GM19239 (cell line): Measurements from ENCODE around the gene ECM1.

Experiments
- DNase-seq: peaks from one replicate; pipeline ENCODE4 v3.0.0; 2011; ENCODE audit warnings: low spot score; ENCODE audit not compliant: insufficient read length
- FAIRE-seq: peaks from 2 replicates; lab custom pipeline; 2011; peaks lifted over from hg19 to GRCh38; lab: Jason Lieb, UNC

ECM1 gene

GRCh38 chr1:150507912-150508864 lies at the start of gene ECM1:
TSS of gene ECM1 (plus strand) at chr1:150508109. CDS start at chr1:150508210, 101 bp downstream.
- no peak for FAIRE-seq
- DNase-seq: no peak

- DNase-seq (peak; percentile 69), FAIRE-seq (peak; percentile 91)
Measured at GRCh38 chr1:150464422-150464826, 43.5 kb upstream of the ECM1 start.

GRCh38 chr1:150466964-150467363 lies 40.9 kb upstream of the ECM1 start:
- DNase-seq (no peak), FAIRE-seq (no peak)

GRCh38 chr1:150469291-150469690 lies 38.6 kb upstream of the ECM1 start:
- no peak for FAIRE-seq
- DNase-seq: no peak

GRCh38 chr1:150472601-150473200 lies 35.2 kb upstream of the ECM1 start:
- FAIRE-seq: no peak

GRCh38 chr1:150473659-150474058 lies 34.2 kb upstream of the ECM1 start:
- no peak for DNase-seq
- FAIRE-seq: no peak

More at GRCh38 chr1:150472601-150473200, 35.2 kb upstream of the ECM1 start:
- no peak for DNase-seq

GRCh38 chr1:150474869-150475268 lies 33.0 kb upstream of the ECM1 start:
- no peak for DNase-seq

GRCh38 chr1:150476754-150477153 lies 31.2 kb upstream of the ECM1 start:
- DNase-seq (no peak), FAIRE-seq (no peak)

More at GRCh38 chr1:150474869-150475268, 33.0 kb upstream of the ECM1 start:
- FAIRE-seq: no peak

GRCh38 chr1:150477320-150477719 lies 30.6 kb upstream of the ECM1 start:
- DNase-seq (no peak), FAIRE-seq (no peak)

GRCh38 chr1:150477733-150478132 lies 30.2 kb upstream of the ECM1 start:
- FAIRE-seq (no peak), DNase-seq (no peak)

GRCh38 chr1:150479370-150479769 lies 28.5 kb upstream of the ECM1 start:
- no peak for FAIRE-seq
- no peak for DNase-seq

- DNase-seq (no peak), FAIRE-seq (no peak)
Measured at GRCh38 chr1:150479927-150480352, 28.0 kb upstream of the ECM1 start.

GRCh38 chr1:150484431-150484830 lies 23.5 kb upstream of the ECM1 start:
- no peak for FAIRE-seq

GRCh38 chr1:150484861-150485260 lies 23.0 kb upstream of the ECM1 start:
- DNase-seq: no peak
- no peak for FAIRE-seq

More at GRCh38 chr1:150484431-150484830, 23.5 kb upstream of the ECM1 start:
- no peak for DNase-seq

GRCh38 chr1:150486966-150487762 lies 20.7 kb upstream of the ECM1 start, which contains the start of gene TARS2:
TSS of gene TARS2 (plus strand) at chr1:150487419. CDS start at chr1:150487451, 32 bp downstream.
- peak; percentile 87 for DNase-seq

GRCh38 chr1:150487763-150488115 lies 20.2 kb upstream of the ECM1 start:
- no peak for DNase-seq
- no peak for FAIRE-seq

More at GRCh38 chr1:150486966-150487762, 20.7 kb upstream of the ECM1 start, which contains the start of gene TARS2:
- FAIRE-seq: peak; percentile 94

- FAIRE-seq (no peak), DNase-seq (no peak)
Measured at GRCh38 chr1:150493175-150493574, 14.7 kb upstream of the ECM1 start.

GRCh38 chr1:150498342-150498741 lies 9.6 kb upstream of the ECM1 start:
- FAIRE-seq (no peak), DNase-seq (no peak)

- DNase-seq (no peak), FAIRE-seq (no peak)
Measured at GRCh38 chr1:150505431-150505830, 2.5 kb upstream of the ECM1 start.

- no peak for FAIRE-seq
- DNase-seq: no peak
Measured at GRCh38 chr1:150508982-150509381, 1.1 kb downstream of the ECM1 start.
